HepG2 (cell line): ENCODE measurements around the gene PSMB4. TPM values are rescaled to one million over a fixed set of nuclear protein-coding genes. Genes with fewer than 3 reads are reported as not detected.

Source experiments
- ATAC-seq: fragments of 200-7000 bp; cut with Tn5 transposase; 3 replicates; pipeline ENCODE4 v1.9.1; 2020; ENCODE audit warnings: mild to moderate bottlenecking, moderate library complexity
- BruUV-seq: library from RNA; stranded (reverse); fragments of 400-500 nt; replicated peaks from 2 replicates; lab custom pipeline; 2021; lab: Mats Ljungman, UMichigan
- CTCF ChIA-PET: fragments of 300-600 bp; formaldehyde crosslinking; extraction: SDS; loops from one replicate; lab custom pipeline; 2021; ENCODE audit warnings: low total read pairs, inconsistent platforms, low intra/inter-chr PET ratio; lab: Yijun Ruan, JAX
- POLR2A ChIA-PET: fragments of 350-600 bp; sonication (Branson Sonifier 250); formaldehyde crosslinking; loops from one replicate; lab custom pipeline; 2020; ENCODE audit warnings: antibody characterized with exemption, inconsistent platforms; lab: Yijun Ruan, JAX
- DNase-seq: peaks from one replicate; pipeline ENCODE4 v3.0.0-alpha.2; 2015; ENCODE audit warnings: low spot score
- FAIRE-seq: peaks from 3 replicates; lab custom pipeline; 2011; peaks lifted over from hg19 to GRCh38; lab: Jason Lieb, UNC
- H2AFZ ChIP-seq: one replicate; pipeline ENCODE4 v1.6.1; 2011; ENCODE audit warnings: low read length, inconsistent platforms
- H3K27ac ChIP-seq: fragments of 300-600 bp; 3 replicates; pipeline ENCODE4 v1.8.0; 2011; ENCODE audit warnings: mixed run types, mild to moderate bottlenecking, mixed read lengths, low read length, inconsistent platforms; ENCODE audit not compliant: insufficient read depth; ENCODE audit errors: extremely low read length
- H3K27me3 ChIP-seq, 2 experiments: fragments of 200-600 bp in 1 of 2; 2 replicates in 1 of 2; 3 replicates in 1 of 2; pipeline versions ENCODE4 v1.6.0 to v1.8.0; 2011; ENCODE audit warnings: low read length in 2 of 2, mild to moderate bottlenecking in 2 of 2, moderate library complexity in 2 of 2, inconsistent platforms in 1 of 2; ENCODE audit not compliant: insufficient read depth in 2 of 2, control insufficient read depth in 1 of 2
- H3K36me3 ChIP-seq, 2 experiments: fragments of 200-600 bp in 1 of 2; replicated peaks in 1 of 2; 2 replicates in 1 of 2; 3 replicates in 1 of 2; pipeline versions ENCODE4 v1.5.1 to v1.8.0; 2011; ENCODE audit warnings: low read length in 2 of 2, inconsistent platforms in 1 of 2; ENCODE audit not compliant: insufficient read depth in 2 of 2, control insufficient read depth in 1 of 2
- H3K4me1 ChIP-seq: 2 replicates; pipeline ENCODE4 v1.5.1; 2012; ENCODE audit warnings: low read length, inconsistent platforms; ENCODE audit not compliant: insufficient read depth
- H3K4me2 ChIP-seq: 2 replicates; pipeline ENCODE4 v1.6.0; 2011; ENCODE audit warnings: low read depth, low read length, inconsistent platforms
- H3K4me3 ChIP-seq, 3 experiments: fragments of 200-600 bp in 1 of 3; sonication (generic), shearing (Covaris generic) in 1 of 3; replicated peaks in 1 of 3; 2 replicates each; pipeline ENCODE4 v1.5.1; 2011 to 2016; ENCODE audit warnings: low read length in 3 of 3, inconsistent platforms in 2 of 3, low read depth in 2 of 3, mild to moderate bottlenecking in 2 of 3, control low read depth in 1 of 3, mixed read lengths in 1 of 3; ENCODE audit not compliant: insufficient read depth in 1 of 3
- H3K79me2 ChIP-seq: one replicate; pipeline ENCODE4 v1.6.1; 2011; ENCODE audit warnings: low read length, inconsistent platforms; ENCODE audit not compliant: insufficient read depth
- H3K9ac ChIP-seq: 2 replicates; pipeline ENCODE4 v1.6.0; 2011; ENCODE audit warnings: mild to moderate bottlenecking, low read depth, low read length, inconsistent platforms; ENCODE audit not compliant: insufficient read depth
- H3K9me3 ChIP-seq: 2 replicates; pipeline ENCODE4 v1.5.1; 2012; ENCODE audit warnings: mild to moderate bottlenecking, low read length
- H4K20me1 ChIP-seq: 2 replicates; pipeline ENCODE4 v1.6.0; 2011; ENCODE audit warnings: inconsistent platforms, mild to moderate bottlenecking, low read length, moderate library complexity; ENCODE audit not compliant: insufficient read depth
- CREBL2 ChIP-seq: sonication (generic); formaldehyde crosslinking; IDR thresholded peaks from 2 replicates; pipeline ENCODE4 v1.8.1; 2023; ENCODE audit warnings: missing genetic modification reagents, mild to moderate bottlenecking, borderline replicate concordance
- MTERF4 ChIP-seq: sonication (generic); formaldehyde crosslinking; IDR thresholded peaks from 2 replicates; pipeline ENCODE4 v1.8.0; 2023; ENCODE audit warnings: mild to moderate bottlenecking, missing genetic modification reagents
- RELA ChIP-seq: sonication (generic); formaldehyde crosslinking; IDR thresholded peaks from 2 replicates; pipeline ENCODE4 v1.4.0; 2020; ENCODE audit warnings: missing genetic modification reagents
- XRCC5 ChIP-seq: fragments of 200-400 bp; formaldehyde crosslinking; optimal IDR thresholded peaks from 2 replicates; pipeline ENCODE3; 2017; ENCODE audit warnings: mild to moderate bottlenecking, low read length
- ZFP36 ChIP-seq: fragments of 150-350 bp; IDR thresholded peaks from 2 replicates; pipeline ENCODE4 v1.6.1; 2018; ENCODE audit warnings: borderline replicate concordance, low read length, low read depth; ENCODE audit not compliant: partially characterized antibody
- ZFP62 ChIP-seq: sonication (generic); formaldehyde crosslinking; IDR thresholded peaks from 2 replicates; pipeline ENCODE4 v1.4.0; 2020; ENCODE audit warnings: missing genetic modification reagents
- ZFP91 ChIP-seq: sonication (generic); formaldehyde crosslinking; IDR thresholded peaks from 2 replicates; pipeline ENCODE4 v1.9.0; 2022; ENCODE audit warnings: missing genetic modification reagents, mild to moderate bottlenecking, borderline replicate concordance
- ZFY ChIP-seq: sonication (generic); formaldehyde crosslinking; IDR thresholded peaks from 2 replicates; pipeline ENCODE4 v1.4.0; 2020; ENCODE audit warnings: missing genetic modification reagents
- ZNF274 ChIP-seq: sonication (generic); formaldehyde crosslinking; IDR thresholded peaks from 2 replicates; pipeline ENCODE4 v1.5.1; 2020; ENCODE audit warnings: mild to moderate bottlenecking, missing genetic modification reagents
- ZNF660 ChIP-seq: sonication (generic); formaldehyde crosslinking; IDR thresholded peaks from 2 replicates; pipeline ENCODE4 v1.5.1; 2020; ENCODE audit warnings: mild to moderate bottlenecking, low read depth, missing genetic modification reagents, borderline replicate concordance
- WGBS: methylation state at CpG from one replicate; pipeline ENCODE4 v1.1.6; 2017; ENCODE audit warnings: low lambda C conversion rate; 5-methylcytosine and 5-hydroxymethylcytosine counted together
- in situ Hi-C: cut with HindIII; loops from 2 replicates; pipeline ENCODE4 v1.10.0; 2017; ENCODE audit warnings: low pct_unique_long_range_greater_than_20kb; ENCODE audit not compliant: extremely low pct_ligation_motif_present
- intact Hi-C: fragments of 100-400 bp; cut with micrococcal nuclease; formaldehyde crosslinking; loops from one replicate; pipeline ENCODE4 v1.10.0; 2022; ENCODE audit not compliant: unreplicated experiment
- polyA plus RNA-seq, 8 experiments: library from polyadenylated mRNA; depleted of rRNA in 3 of 8; stranded (reverse) in 7 of 8; unstranded in 1 of 8; fragments of >200 nt; fragmentation: Illumina TruSeq in 4 of 8; extraction: Trizol in 4 of 8; gene quantifications; 2 replicates each; pipeline versions ENCODE4 v1.2.1 to v1.2.3, GENCODE V29; 2011 to 2016; ENCODE audit warnings: low read depth in 4 of 8, missing spikeins in 1 of 8, mixed read lengths in 1 of 8; ENCODE audit not compliant: insufficient read depth in 1 of 8
- total RNA-seq, 5 experiments: library from RNA; depleted of rRNA; stranded (reverse); fragments of >200 nt; fragmentation: Illumina TruSeq; extraction: Trizol; gene quantifications; 2 replicates each; pipeline ENCODE4 v1.2.3, GENCODE V29; 2016; ENCODE audit warnings: low read depth in 1 of 5
- TF ChIP-seq, protein P1 (sequence below): sonication (generic); formaldehyde crosslinking; IDR thresholded peaks from 2 replicates; pipeline ENCODE4 v1.8.1; 2022; ENCODE audit warnings: low read depth, mild to moderate bottlenecking, missing genetic modification reagents
- TF ChIP-seq, protein P2 (sequence below): sonication (generic); formaldehyde crosslinking; IDR thresholded peaks from 2 replicates; pipeline ENCODE4 v1.4.0; 2020; ENCODE audit warnings: missing genetic modification reagents

The PSMB4 gene
- total and polyA plus RNA-seq, 2 of the 13 experiments (the other 11 are each of a cell fraction or from before 2014, with no cell fraction given), result 336 to 383 TPM

GRCh38 chr1:151406176-151406575 is 6.8 kb downstream of the PSMB4 start:
- TF ChIP-seq XRCC5 (no peak), ZNF660 (CRISPR knock-in tag) (no peak), ZFY (CRISPR knock-in tag) (no peak), CREBL2 (CRISPR knock-in tag) (no peak), RELA (CRISPR knock-in tag) (no peak), ZFP36 (no peak), ZNF274 (CRISPR knock-in tag) (no peak), MTERF4 (no peak), ZFP62 (CRISPR knock-in tag) (no peak), ZFP91 (CRISPR knock-in tag) (no peak)
- TF ChIP-seq, protein P1, sequence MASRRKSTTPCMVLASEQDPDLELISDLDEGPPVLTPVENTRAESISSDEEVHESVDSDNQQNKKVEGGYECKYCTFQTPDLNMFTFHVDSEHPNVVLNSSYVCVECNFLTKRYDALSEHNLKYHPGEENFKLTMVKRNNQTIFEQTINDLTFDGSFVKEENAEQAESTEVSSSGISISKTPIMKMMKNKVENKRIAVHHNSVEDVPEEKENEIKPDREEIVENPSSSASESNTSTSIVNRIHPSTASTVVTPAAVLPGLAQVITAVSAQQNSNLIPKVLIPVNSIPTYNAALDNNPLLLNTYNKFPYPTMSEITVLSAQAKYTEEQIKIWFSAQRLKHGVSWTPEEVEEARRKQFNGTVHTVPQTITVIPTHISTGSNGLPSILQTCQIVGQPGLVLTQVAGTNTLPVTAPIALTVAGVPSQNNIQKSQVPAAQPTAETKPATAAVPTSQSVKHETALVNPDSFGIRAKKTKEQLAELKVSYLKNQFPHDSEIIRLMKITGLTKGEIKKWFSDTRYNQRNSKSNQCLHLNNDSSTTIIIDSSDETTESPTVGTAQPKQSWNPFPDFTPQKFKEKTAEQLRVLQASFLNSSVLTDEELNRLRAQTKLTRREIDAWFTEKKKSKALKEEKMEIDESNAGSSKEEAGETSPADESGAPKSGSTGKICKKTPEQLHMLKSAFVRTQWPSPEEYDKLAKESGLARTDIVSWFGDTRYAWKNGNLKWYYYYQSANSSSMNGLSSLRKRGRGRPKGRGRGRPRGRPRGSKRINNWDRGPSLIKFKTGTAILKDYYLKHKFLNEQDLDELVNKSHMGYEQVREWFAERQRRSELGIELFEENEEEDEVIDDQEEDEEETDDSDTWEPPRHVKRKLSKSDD, result no peak
- TF ChIP-seq, protein P2, sequence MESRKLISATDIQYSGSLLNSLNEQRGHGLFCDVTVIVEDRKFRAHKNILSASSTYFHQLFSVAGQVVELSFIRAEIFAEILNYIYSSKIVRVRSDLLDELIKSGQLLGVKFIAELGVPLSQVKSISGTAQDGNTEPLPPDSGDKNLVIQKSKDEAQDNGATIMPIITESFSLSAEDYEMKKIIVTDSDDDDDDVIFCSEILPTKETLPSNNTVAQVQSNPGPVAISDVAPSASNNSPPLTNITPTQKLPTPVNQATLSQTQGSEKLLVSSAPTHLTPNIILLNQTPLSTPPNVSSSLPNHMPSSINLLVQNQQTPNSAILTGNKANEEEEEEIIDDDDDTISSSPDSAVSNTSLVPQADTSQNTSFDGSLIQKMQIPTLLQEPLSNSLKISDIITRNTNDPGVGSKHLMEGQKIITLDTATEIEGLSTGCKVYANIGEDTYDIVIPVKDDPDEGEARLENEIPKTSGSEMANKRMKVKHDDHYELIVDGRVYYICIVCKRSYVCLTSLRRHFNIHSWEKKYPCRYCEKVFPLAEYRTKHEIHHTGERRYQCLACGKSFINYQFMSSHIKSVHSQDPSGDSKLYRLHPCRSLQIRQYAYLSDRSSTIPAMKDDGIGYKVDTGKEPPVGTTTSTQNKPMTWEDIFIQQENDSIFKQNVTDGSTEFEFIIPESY (CRISPR knock-in tag), result no peak
- TF ChIP-seq, all 625 proteins: peak for 0
- H3K27me3 ChIP-seq, result no peaks in the 10 kb centered on the region
- no peaks in the 10 kb centered on the region for H3K79me2 ChIP-seq
- no peak for ATAC-seq
- WGBS, result 98% methylated on average over 8 of the region's 8 CpGs
- POLR2A ChIA-PET, result no interaction called here
- no peak overlapping the region for H2AFZ ChIP-seq
- CTCF ChIA-PET, result no interaction called here
- H4K20me1 ChIP-seq, result peaks cover 8% of the 10 kb centered on the region
- no peak for FAIRE-seq
- no peak overlapping the region for H3K9ac ChIP-seq
- peaks cover 25 to 77% of the 10 kb centered on the region in 2 experiments for H3K36me3 ChIP-seq
- H3K9me3 ChIP-seq, result no peaks in the 10 kb centered on the region
- intact Hi-C loops (no loop called here), in situ Hi-C loops (no loop called here)
- H3K4me3 ChIP-seq, result no peak overlapping the region
- no peak overlapping the region for H3K27ac ChIP-seq
- no TSS peak for BruUV-seq
- peaks cover 22% of the 10 kb centered on the region for H3K4me1 ChIP-seq
- no peak for DNase-seq
- no peak overlapping the region for H3K4me2 ChIP-seq
